ENCODE data around the gene MYO7A. TPM values are rescaled to one million over a fixed set of nuclear protein-coding genes. Genes with fewer than 3 reads are reported as not detected.

Gene MYO7A
- total RNA-seq, 4 donors from 2014 or later: 4.8 to 9.1 (median 6.4) TPM

GRCh38 chr11:77130763-77131513 lies 2.9 kb downstream of the MYO7A start:
- H3K27me3 ChIP-seq: peaks cover 0 to 18% (median 0%) of the 10 kb centered on the region in 4 donors
- H3K4me1 ChIP-seq: peaks cover 14 to 38% (median 36%) of the 10 kb centered on the region in 4 donors
- DNase-seq (ENCODE audit: extremely low spot score): no peak
- no peak overlapping the region for H3K4me3 ChIP-seq
- no peaks in the 10 kb centered on the region for H3K9me3 ChIP-seq
- TF ChIP-seq POLR2AphosphoS5 (IDR thresholded peaks at IDR 0.05) (no peak), CTCF (IDR thresholded peaks at IDR 0.05) (no peak), POLR2A (IDR thresholded peaks at IDR 0.05; ENCODE audit: low read depth) (no peak), EP300 (IDR thresholded peaks at IDR 0.05) (no peak)
- H3K27ac ChIP-seq (replicated peaks in 1 of 4): peak overlapping the region in 1 of 4 donors; percentile 10
- WGBS: 67% methylated on average over 6 of the region's 9 CpGs
- H3K36me3 ChIP-seq: no peaks in the 10 kb centered on the region
- intact Hi-C loops (cut with DNase I): loop anchor here (2.0 kb wide), 1 partner anchor 58 kb away; no protein-coding TSS in a partner anchor

- TF ChIP-seq POLR2A (IDR thresholded peaks at IDR 0.05; ENCODE audit: low read depth): no peak
- no peak for TF ChIP-seq CTCF (IDR thresholded peaks at IDR 0.05)
- no peak for TF ChIP-seq POLR2AphosphoS5 (IDR thresholded peaks at IDR 0.05)
- TF ChIP-seq EP300 (IDR thresholded peaks at IDR 0.05): no peak
- no peaks in the 10 kb centered on the region for H3K9me3 ChIP-seq
- DNase-seq (ENCODE audit: extremely low spot score): no peak
- no peak overlapping the region for H3K4me3 ChIP-seq
- H3K4me1 ChIP-seq: peaks cover 14 to 38% (median 35%) of the 10 kb centered on the region in 4 donors
- intact Hi-C loops (cut with DNase I): loop anchor here (2.0 kb wide), 1 partner anchor 57 kb away; no protein-coding TSS in a partner anchor
- no peak overlapping the region for H3K27ac ChIP-seq (replicated peaks in 1 of 4)
- no peaks in the 10 kb centered on the region for H3K36me3 ChIP-seq
- peaks cover 0 to 14% (median 0%) of the 10 kb centered on the region in 4 donors for H3K27me3 ChIP-seq
- 90% methylated on average over 4 of the region's 6 CpGs for WGBS
Observed at GRCh38 chr11:77131560-77131959, 3.5 kb downstream of the MYO7A start.

DNA sequence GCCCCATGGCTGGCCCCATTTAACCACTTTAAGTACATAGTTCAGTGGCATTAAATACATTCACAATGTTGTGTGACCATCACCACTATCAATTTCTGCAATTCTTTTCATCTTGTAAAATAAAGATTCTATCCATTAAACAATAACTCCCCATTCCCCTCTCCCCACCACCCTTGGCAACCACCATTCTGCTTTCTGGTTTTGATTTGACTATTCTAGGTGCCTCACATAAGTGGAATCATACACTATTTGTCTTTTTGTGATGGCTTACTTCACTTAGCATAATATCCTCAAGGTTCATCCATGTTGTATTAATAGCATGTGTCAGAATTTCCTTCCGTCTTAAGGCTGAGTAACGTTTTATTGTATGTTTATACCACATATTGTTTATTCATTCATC lies 7.0 kb downstream of the MYO7A start:
- H3K27me3 ChIP-seq: peaks cover 0 to 21% (median 13%) of the 10 kb centered on the region in 4 donors
- no peaks in the 10 kb centered on the region for H3K9me3 ChIP-seq
- 25% methylated on average over 1 of the region's 2 CpGs for WGBS
- no peak overlapping the region for H3K4me3 ChIP-seq
- peaks cover 16 to 35% (median 28%) of the 10 kb centered on the region in 4 donors for H3K4me1 ChIP-seq
- no peak for DNase-seq (ENCODE audit: extremely low spot score)
- no peaks in the 10 kb centered on the region for H3K36me3 ChIP-seq
- intact Hi-C loops (cut with DNase I): no loop called here
- no peak for TF ChIP-seq CTCF (IDR thresholded peaks at IDR 0.05)
- H3K27ac ChIP-seq (replicated peaks in 1 of 4): no peak overlapping the region

DNA sequence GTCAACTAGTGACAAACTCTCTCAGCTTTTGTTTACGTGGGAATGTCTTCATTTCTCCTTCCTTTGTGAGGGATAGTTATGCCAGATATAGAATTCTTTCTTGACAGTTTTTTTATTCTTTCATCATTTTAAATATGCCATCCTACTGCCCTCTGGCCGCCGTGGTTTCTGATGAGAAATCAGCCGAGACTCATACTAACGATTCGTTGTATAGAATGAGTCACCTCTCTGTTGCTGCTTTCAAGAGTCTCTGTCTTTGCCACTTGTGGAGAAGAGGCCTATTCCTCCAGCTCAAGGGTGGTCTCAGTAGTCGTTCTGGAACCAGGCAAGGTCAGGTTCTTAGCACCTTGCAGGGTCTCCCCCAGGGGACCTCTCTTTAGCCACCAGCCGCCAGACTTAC lies 8.0 kb downstream of the MYO7A start:
- Histone ChIP-seq H3K36me3 (no peaks in the 10 kb centered on the region), H3K4me3 (no peak overlapping the region), H3K4me1 (peaks cover 15 to 32% (median 23%) of the 10 kb centered on the region in 4 donors), H3K27me3 (peaks cover 0 to 21% (median 13%) of the 10 kb centered on the region in 4 donors), H3K27ac (replicated peaks in 1 of 4) (no peak overlapping the region), H3K9me3 (no peaks in the 10 kb centered on the region)
- intact Hi-C loops (cut with DNase I): no loop called here
- 81% methylated on average over 8 of the region's 8 CpGs for WGBS
- no peak for TF ChIP-seq POLR2A (IDR thresholded peaks at IDR 0.05; ENCODE audit: low read depth)
- TF ChIP-seq POLR2AphosphoS5 (IDR thresholded peaks at IDR 0.05): no peak
- no peak for TF ChIP-seq EP300 (IDR thresholded peaks at IDR 0.05)
- no peak for TF ChIP-seq CTCF (IDR thresholded peaks at IDR 0.05)
- no peak for DNase-seq (ENCODE audit: extremely low spot score)
